H9 (cell line): Measurements from ENCODE around the gene LAMP5. TPM values are rescaled to one million over a fixed set of nuclear protein-coding genes. Genes with fewer than 3 reads are reported as not detected.

Source experiments
- DNase-seq: peaks from one replicate; pipeline ENCODE4 v3.0.0-alpha.2; 2017
- H2AFZ ChIP-seq: one replicate; pipeline ENCODE4 v1.6.1; 2013; ENCODE audit warnings: mild to moderate bottlenecking, low read length, control low read depth, moderate library complexity
- H2AK5ac ChIP-seq: 2 replicates; pipeline ENCODE4 v1.6.1; 2013; ENCODE audit warnings: low read length, control low read depth, mixed read lengths; ENCODE audit not compliant: insufficient read length
- H2BK120ac ChIP-seq: one replicate; pipeline ENCODE4 v1.6.1; 2013; ENCODE audit warnings: low read depth, mild to moderate bottlenecking, low read length, control low read depth, inconsistent platforms; ENCODE audit not compliant: poor library complexity, severe bottlenecking
- H2BK12ac ChIP-seq: 2 replicates; pipeline ENCODE4 v1.6.1; 2013; ENCODE audit warnings: low read length, control low read depth, mixed read lengths, low read depth; ENCODE audit not compliant: insufficient read length
- H2BK15ac ChIP-seq: 2 replicates; pipeline ENCODE4 v1.6.1; 2013; ENCODE audit warnings: low read depth, low read length, control low read depth
- H2BK20ac ChIP-seq: one replicate; pipeline ENCODE4 v1.6.1; 2013; ENCODE audit warnings: low read depth, mild to moderate bottlenecking, low read length, control low read depth, inconsistent platforms; ENCODE audit not compliant: poor library complexity, severe bottlenecking
- H2BK5ac ChIP-seq: 2 replicates; pipeline ENCODE4 v1.6.1; 2013; ENCODE audit warnings: low read length, control low read depth, mixed read lengths; ENCODE audit not compliant: insufficient read length
- H3K14ac ChIP-seq: 2 replicates; pipeline ENCODE4 v1.6.1; 2013; ENCODE audit warnings: low read length, control low read depth; ENCODE audit not compliant: insufficient read depth
- H3K18ac ChIP-seq: 2 replicates; pipeline ENCODE4 v1.6.1; 2013; ENCODE audit warnings: low read depth, mild to moderate bottlenecking, mixed read lengths, low read length, control low read depth; ENCODE audit not compliant: insufficient read length
- H3K23ac ChIP-seq: 2 replicates; pipeline ENCODE4 v1.6.1; 2013; ENCODE audit warnings: low read length, control low read depth, mixed read lengths, low read depth; ENCODE audit not compliant: insufficient read length
- H3K23me2 ChIP-seq: 2 replicates; pipeline ENCODE4 v1.6.1; 2013; ENCODE audit warnings: low read depth, mild to moderate bottlenecking, mixed read lengths, low read length, control low read depth; ENCODE audit not compliant: insufficient read length, poor library complexity, severe bottlenecking
- H3K27ac ChIP-seq: 2 replicates; pipeline ENCODE4 v1.5.1; 2013; ENCODE audit warnings: low read length, control low read depth, mixed read lengths, low read depth; ENCODE audit not compliant: insufficient read length
- H3K27me3 ChIP-seq: 2 replicates; pipeline ENCODE4 v1.6.1; 2013; ENCODE audit warnings: low read length, control low read depth, inconsistent platforms; ENCODE audit not compliant: insufficient read depth
- H3K4ac ChIP-seq: 2 replicates; pipeline ENCODE4 v1.6.1; 2013; ENCODE audit warnings: low read depth, mild to moderate bottlenecking, control low read depth, inconsistent platforms, low read length, moderate library complexity
- H3K4me1 ChIP-seq: 2 replicates; pipeline ENCODE4 v1.6.1; 2013; ENCODE audit warnings: low read length, control low read depth, inconsistent platforms; ENCODE audit not compliant: insufficient read depth
- H3K4me2 ChIP-seq: 2 replicates; pipeline ENCODE4 v1.6.1; 2013; ENCODE audit warnings: low read length, control low read depth, mixed read lengths; ENCODE audit not compliant: insufficient read length, insufficient read depth
- H3K56ac ChIP-seq: 2 replicates; pipeline ENCODE4 v1.6.1; 2013; ENCODE audit warnings: low read depth, mild to moderate bottlenecking, mixed read lengths, low read length, control low read depth; ENCODE audit not compliant: insufficient read length
- H3K79me1 ChIP-seq: 2 replicates; pipeline ENCODE4 v1.6.1; 2013; ENCODE audit warnings: low read depth, mild to moderate bottlenecking, moderate library complexity, low read length, control low read depth, inconsistent platforms; ENCODE audit not compliant: insufficient read depth, poor library complexity, severe bottlenecking
- H3K79me2 ChIP-seq: 2 replicates; pipeline ENCODE4 v1.6.1; 2013; ENCODE audit warnings: low read length, control low read depth, inconsistent platforms; ENCODE audit not compliant: insufficient read depth
- H3K9ac ChIP-seq: 2 replicates; pipeline ENCODE4 v1.6.1; 2013; ENCODE audit warnings: low read length, control low read depth, mixed read lengths; ENCODE audit not compliant: insufficient read length; ENCODE audit errors: extremely low read depth
- H3K9me3 ChIP-seq: one replicate; pipeline ENCODE4 v1.6.1; 2013; ENCODE audit warnings: low read depth, low read length, inconsistent platforms; ENCODE audit not compliant: control insufficient read depth
- H3T11ph ChIP-seq: one replicate; pipeline ENCODE4 v1.6.1; 2013; ENCODE audit warnings: mild to moderate bottlenecking, low read length, control low read depth, inconsistent platforms
- H4K20me1 ChIP-seq: one replicate; pipeline ENCODE4 v1.6.1; 2013; ENCODE audit not compliant: control insufficient read depth, insufficient read length, insufficient read depth
- H4K5ac ChIP-seq: 2 replicates; pipeline ENCODE4 v1.6.1; 2013; ENCODE audit warnings: low read depth, mild to moderate bottlenecking, mixed read lengths, low read length, control low read depth; ENCODE audit not compliant: insufficient read length
- H4K8ac ChIP-seq: replicated peaks from 2 replicates; pipeline ENCODE4 v1.6.1; 2013; ENCODE audit warnings: low read length, control low read depth, mixed read lengths, low read depth; ENCODE audit not compliant: insufficient read length
- H4K91ac ChIP-seq: 2 replicates; pipeline ENCODE4 v1.6.1; 2013; ENCODE audit warnings: low read depth, mild to moderate bottlenecking, moderate library complexity, mixed read lengths, low read length, control low read depth; ENCODE audit not compliant: insufficient read length
- H3K27ac Mint-ChIP-seq, 3 experiments: 2 replicates in 2 of 3; 3 replicates in 1 of 3; pipeline ENCODE4 v1.8.0; 2020 to 2021; ENCODE audit warnings: mixed read lengths in 3 of 3, mild to moderate bottlenecking in 1 of 3, moderate library complexity in 1 of 3
- H3K27me3 Mint-ChIP-seq: 2 replicates; pipeline ENCODE4 v1.8.0; 2021; ENCODE audit warnings: low read depth, mild to moderate bottlenecking, moderate library complexity, mixed read lengths
- H3K36me3 Mint-ChIP-seq, 3 experiments: 2 replicates in 2 of 3; 3 replicates in 1 of 3; pipeline ENCODE4 v1.8.0; 2020 to 2021; ENCODE audit warnings: low read depth in 3 of 3, mixed read lengths in 3 of 3; ENCODE audit not compliant: insufficient read depth in 1 of 3
- H3K4me1 Mint-ChIP-seq, 2 experiments: 2 replicates each; pipeline ENCODE4 v1.8.0; 2020; ENCODE audit warnings: mixed read lengths in 2 of 2
- H3K4me3 Mint-ChIP-seq, 2 experiments: 2 replicates in 1 of 2; 3 replicates in 1 of 2; pipeline ENCODE4 v1.8.0; 2020 to 2021; ENCODE audit warnings: mild to moderate bottlenecking in 2 of 2, mixed read lengths in 2 of 2, moderate library complexity in 1 of 2
- H3K9me3 Mint-ChIP-seq, 2 experiments: 2 replicates in 1 of 2; 3 replicates in 1 of 2; pipeline ENCODE4 v1.8.0; 2020; ENCODE audit warnings: mild to moderate bottlenecking in 2 of 2, mixed read lengths in 2 of 2, moderate library complexity in 1 of 2
- WGBS: extraction: QIAGEN DNeasy Blood & Tissue Kit; methylation state at CpG from one replicate; pipeline ENCODE4 v1.1.7; 2013; ENCODE audit warnings: missing lambda C conversion rate, low lambda C conversion rate, mixed read lengths; ENCODE audit not compliant: insufficient read length; ENCODE audit errors: extremely low coverage; 5-methylcytosine and 5-hydroxymethylcytosine counted together
- total RNA-seq: library from RNA; stranded (reverse); gene quantifications from 2 replicates; pipeline ENCODE4 v1.2.1, GENCODE V29; 2021
- TF ChIP-seq, protein P1 (sequence below): fragments of 200-600 bp; sonication (generic); conservative IDR thresholded peaks from 3 replicates; pipeline ENCODE4 v1.8.0; 2021; ENCODE audit warnings: antibody characterized with exemption, mild to moderate bottlenecking

LAMP5 gene
- total RNA-seq, 1 experiment from 2014 or later = 0.35 TPM

DNA sequence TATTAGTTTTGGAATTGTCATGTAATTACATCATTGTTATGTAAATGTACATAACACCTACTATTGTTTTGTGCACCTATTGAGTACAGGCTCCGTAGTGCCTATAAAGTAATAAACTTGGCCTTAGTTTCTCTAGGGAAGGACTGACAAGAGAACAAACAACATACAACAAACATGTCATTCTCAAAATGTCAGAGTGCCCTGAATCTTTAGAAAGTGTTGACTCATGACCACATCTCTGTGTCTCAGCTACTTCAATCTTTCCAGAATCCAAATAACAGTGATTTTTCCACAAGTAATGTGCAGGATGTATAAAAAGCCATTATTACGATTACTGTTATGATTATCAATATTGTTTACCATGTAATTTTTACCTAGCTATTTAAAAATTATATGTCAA, 17.2 kb downstream of the LAMP5 start:
- Histone ChIP-seq H3K27ac (no peak overlapping the region), H3K4ac (no peak overlapping the region)

More for the DNA sequence above, 17.2 kb downstream of the LAMP5 start:
- no peak overlapping the region for H3K4me3 Mint-ChIP-seq
- no peak overlapping the region for H3K14ac ChIP-seq
- no peak overlapping the region for H2BK20ac ChIP-seq
- H3K56ac ChIP-seq = no peak overlapping the region
- H3K27ac Mint-ChIP-seq = no peak overlapping the region
- H3K9ac ChIP-seq = no peak overlapping the region
- no peak overlapping the region for H4K5ac ChIP-seq
- peaks cover 0 to 1% of the 10 kb centered on the region in 2 experiments; a peak in 1 of 5 replicates for H3K9me3 Mint-ChIP-seq
- no peak overlapping the region for H2BK5ac ChIP-seq
- peaks cover 11% of the 10 kb centered on the region for H3K27me3 Mint-ChIP-seq
- H3K23ac ChIP-seq = no peak overlapping the region
- no peak overlapping the region for H2AFZ ChIP-seq
- no peaks in the 10 kb centered on the region for H3K23me2 ChIP-seq
- H4K20me1 ChIP-seq = no peaks in the 10 kb centered on the region
- no peak overlapping the region for H4K91ac ChIP-seq
- H2BK12ac ChIP-seq = no peak overlapping the region
- H3K36me3 Mint-ChIP-seq = no peaks in the 10 kb centered on the region; a peak in 1 of 7 replicates
- no peak overlapping the region for H2BK120ac ChIP-seq
- H3K18ac ChIP-seq = no peak overlapping the region
- no peaks in the 10 kb centered on the region for H3K4me1 ChIP-seq
- DNase-seq = no peak
- H3K9me3 ChIP-seq = no peaks in the 10 kb centered on the region
- no peaks in the 10 kb centered on the region for H3K79me2 ChIP-seq
- WGBS = no CpG with 5 or more reads among the region's 2 CpGs
- no peak overlapping the region for H2BK15ac ChIP-seq
- H3T11ph ChIP-seq = no peak overlapping the region
- H3K4me2 ChIP-seq = no peak overlapping the region
- TF ChIP-seq, protein P1, sequence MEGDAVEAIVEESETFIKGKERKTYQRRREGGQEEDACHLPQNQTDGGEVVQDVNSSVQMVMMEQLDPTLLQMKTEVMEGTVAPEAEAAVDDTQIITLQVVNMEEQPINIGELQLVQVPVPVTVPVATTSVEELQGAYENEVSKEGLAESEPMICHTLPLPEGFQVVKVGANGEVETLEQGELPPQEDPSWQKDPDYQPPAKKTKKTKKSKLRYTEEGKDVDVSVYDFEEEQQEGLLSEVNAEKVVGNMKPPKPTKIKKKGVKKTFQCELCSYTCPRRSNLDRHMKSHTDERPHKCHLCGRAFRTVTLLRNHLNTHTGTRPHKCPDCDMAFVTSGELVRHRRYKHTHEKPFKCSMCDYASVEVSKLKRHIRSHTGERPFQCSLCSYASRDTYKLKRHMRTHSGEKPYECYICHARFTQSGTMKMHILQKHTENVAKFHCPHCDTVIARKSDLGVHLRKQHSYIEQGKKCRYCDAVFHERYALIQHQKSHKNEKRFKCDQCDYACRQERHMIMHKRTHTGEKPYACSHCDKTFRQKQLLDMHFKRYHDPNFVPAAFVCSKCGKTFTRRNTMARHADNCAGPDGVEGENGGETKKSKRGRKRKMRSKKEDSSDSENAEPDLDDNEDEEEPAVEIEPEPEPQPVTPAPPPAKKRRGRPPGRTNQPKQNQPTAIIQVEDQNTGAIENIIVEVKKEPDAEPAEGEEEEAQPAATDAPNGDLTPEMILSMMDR = no peak
- H3K27me3 ChIP-seq = no peaks in the 10 kb centered on the region
- peaks cover 19 to 23% of the 10 kb centered on the region in 2 experiments for H3K4me1 Mint-ChIP-seq
- H2AK5ac ChIP-seq = no peak overlapping the region
- no peak overlapping the region for H4K8ac ChIP-seq
- H3K79me1 ChIP-seq = no peaks in the 10 kb centered on the region
